HG03342 (cell line): Measurements from ENCODE around the gene NAXE.
"Not testable (repeated sequence)": the region's sequence is repeated elsewhere in the genome, so short reads cannot be mapped to it uniquely, and the experiment has no call there.

ENCODE experiments used
- ATAC-seq: cut with Tn5 transposase; IDR thresholded peaks from one replicate; pipeline ENCODE4 v1.9.1; 2021; ENCODE audit warnings: mild to moderate bottlenecking, moderate library complexity; ENCODE audit not compliant: unreplicated experiment

NAXE gene

GRCh38 chr1:156592910-156593660 is 1.5 kb downstream of the NAXE start:
- ATAC-seq: no peak

GRCh38 chr1:156593661-156593989 is 2.0 kb downstream of the NAXE start:
- no peak for ATAC-seq

GRCh38 chr1:156594190-156594589 is 2.6 kb downstream of the NAXE start:
- ATAC-seq: no peak

GRCh38 chr1:156595016-156595415 is 3.4 kb downstream of the NAXE start:
- ATAC-seq: no peak

- ATAC-seq: no peak
These were observed 4.8 kb downstream of the NAXE start for GRCh38 chr1:156596426-156596825.

- no peak for ATAC-seq
These were observed 6.5 kb downstream of the NAXE start for GRCh38 chr1:156598125-156598524.

- ATAC-seq: no peak
These were observed 7.3 kb downstream of the NAXE start for GRCh38 chr1:156598731-156599432.

- peak; percentile 50 for ATAC-seq
These were observed 8.2 kb downstream of the NAXE start for GRCh38 chr1:156599811-156600210.

- ATAC-seq: no peak
These were observed 9.2 kb downstream of the NAXE start for GRCh38 chr1:156600733-156601121.

- peak; percentile 49 for ATAC-seq
These were observed 9.7 kb downstream of the NAXE start, which contains the start of gene GPATCH4 for GRCh38 chr1:156601122-156601830. GPATCH4 (minus strand) TSS chr1:156601479.

- no peak for ATAC-seq
These were observed 10.3 kb downstream of the NAXE start for GRCh38 chr1:156601892-156602291.

GRCh38 chr1:156602557-156602993 is 11.0 kb downstream of the NAXE start:
- no peak for ATAC-seq

GRCh38 chr1:156607344-156607743 is 15.8 kb downstream of the NAXE start:
- not testable (repeated sequence) for ATAC-seq

GRCh38 chr1:156608036-156608674 is 16.6 kb downstream of the NAXE start:
- peak; percentile 67 for ATAC-seq

- peak; percentile 53 for ATAC-seq
These were observed 17.4 kb downstream of the NAXE start for GRCh38 chr1:156608981-156609380.

- ATAC-seq: not testable (repeated sequence)
These were observed 18.5 kb downstream of the NAXE start for GRCh38 chr1:156610072-156610471.

GRCh38 chr1:156612666-156613065 is 21.1 kb downstream of the NAXE start:
- no peak for ATAC-seq

GRCh38 chr1:156615946-156616345 is 24.4 kb downstream of the NAXE start:
- ATAC-seq: no peak

GRCh38 chr1:156616463-156616862 is 24.9 kb downstream of the NAXE start:
- ATAC-seq: no peak

- no peak for ATAC-seq
These were observed 27.4 kb downstream of the NAXE start, which contains the start of gene HAPLN2 for GRCh38 chr1:156618853-156619581. HAPLN2 (plus strand) TSS chr1:156619415; CDS start chr1:156623491, 4,076 bp downstream.
